ENCODE measurements around the gene ATG4B.

ATG4B gene

DNA sequence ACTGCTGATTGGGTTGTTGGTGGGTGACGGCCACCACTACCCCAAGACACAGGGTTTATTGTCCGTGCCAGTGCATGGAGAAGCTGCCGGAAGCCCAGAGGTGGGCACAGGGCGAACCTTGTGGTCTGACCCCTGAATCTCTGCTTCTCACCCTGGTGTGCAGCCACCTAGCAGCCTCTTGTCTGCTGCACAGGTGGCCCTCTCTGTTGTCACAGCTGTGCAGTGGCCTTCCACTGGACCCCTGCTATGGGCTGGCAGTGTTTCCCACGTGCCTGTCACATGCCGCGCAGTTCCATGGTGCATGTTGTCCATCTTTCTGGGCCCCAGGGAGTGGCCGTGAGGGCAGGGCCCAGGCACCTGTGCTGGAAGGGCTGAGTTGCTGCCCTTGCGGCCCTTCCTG, 15.2 kb downstream of the ATG4B start:
- no peak overlapping the region for H3K4me3 ChIP-seq (ENCODE audit: low read depth, low read length)
- TF ChIP-seq, protein P1, sequence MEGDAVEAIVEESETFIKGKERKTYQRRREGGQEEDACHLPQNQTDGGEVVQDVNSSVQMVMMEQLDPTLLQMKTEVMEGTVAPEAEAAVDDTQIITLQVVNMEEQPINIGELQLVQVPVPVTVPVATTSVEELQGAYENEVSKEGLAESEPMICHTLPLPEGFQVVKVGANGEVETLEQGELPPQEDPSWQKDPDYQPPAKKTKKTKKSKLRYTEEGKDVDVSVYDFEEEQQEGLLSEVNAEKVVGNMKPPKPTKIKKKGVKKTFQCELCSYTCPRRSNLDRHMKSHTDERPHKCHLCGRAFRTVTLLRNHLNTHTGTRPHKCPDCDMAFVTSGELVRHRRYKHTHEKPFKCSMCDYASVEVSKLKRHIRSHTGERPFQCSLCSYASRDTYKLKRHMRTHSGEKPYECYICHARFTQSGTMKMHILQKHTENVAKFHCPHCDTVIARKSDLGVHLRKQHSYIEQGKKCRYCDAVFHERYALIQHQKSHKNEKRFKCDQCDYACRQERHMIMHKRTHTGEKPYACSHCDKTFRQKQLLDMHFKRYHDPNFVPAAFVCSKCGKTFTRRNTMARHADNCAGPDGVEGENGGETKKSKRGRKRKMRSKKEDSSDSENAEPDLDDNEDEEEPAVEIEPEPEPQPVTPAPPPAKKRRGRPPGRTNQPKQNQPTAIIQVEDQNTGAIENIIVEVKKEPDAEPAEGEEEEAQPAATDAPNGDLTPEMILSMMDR (IDR thresholded peaks at IDR 0.05; ENCODE audit: low read depth, low read length), result no peak

- H3K4me3 ChIP-seq (ENCODE audit: low read depth, low read length), result no peak overlapping the region
- TF ChIP-seq, protein P1 (IDR thresholded peaks at IDR 0.05; ENCODE audit: low read depth, low read length), result no peak
These were observed 15.8 kb downstream of the ATG4B start for GRCh38 chr2:241653210-241653750.

DNA sequence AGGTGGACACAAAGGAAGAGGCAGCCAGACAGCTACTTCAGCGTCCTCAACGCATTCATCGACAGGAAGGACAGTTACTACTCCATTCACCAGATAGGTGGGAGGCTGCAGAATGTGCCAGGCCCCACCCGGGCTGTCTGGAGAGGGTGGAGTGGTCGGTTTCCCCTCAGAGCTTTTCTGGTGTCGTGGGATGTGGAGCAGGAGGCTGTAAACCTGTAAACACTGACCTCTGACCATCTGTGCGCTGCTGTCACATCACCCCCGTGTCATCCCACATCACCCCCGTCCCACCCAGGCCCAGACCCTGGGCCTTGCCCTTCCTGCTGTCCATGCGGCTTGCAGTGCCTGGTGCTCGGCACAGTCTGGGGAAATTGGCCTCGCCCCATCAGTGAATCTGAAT, 17.1 kb downstream of the ATG4B start:
- TF ChIP-seq, protein P1 (IDR thresholded peaks at IDR 0.05; ENCODE audit: low read depth, low read length), result no peak

DNA sequence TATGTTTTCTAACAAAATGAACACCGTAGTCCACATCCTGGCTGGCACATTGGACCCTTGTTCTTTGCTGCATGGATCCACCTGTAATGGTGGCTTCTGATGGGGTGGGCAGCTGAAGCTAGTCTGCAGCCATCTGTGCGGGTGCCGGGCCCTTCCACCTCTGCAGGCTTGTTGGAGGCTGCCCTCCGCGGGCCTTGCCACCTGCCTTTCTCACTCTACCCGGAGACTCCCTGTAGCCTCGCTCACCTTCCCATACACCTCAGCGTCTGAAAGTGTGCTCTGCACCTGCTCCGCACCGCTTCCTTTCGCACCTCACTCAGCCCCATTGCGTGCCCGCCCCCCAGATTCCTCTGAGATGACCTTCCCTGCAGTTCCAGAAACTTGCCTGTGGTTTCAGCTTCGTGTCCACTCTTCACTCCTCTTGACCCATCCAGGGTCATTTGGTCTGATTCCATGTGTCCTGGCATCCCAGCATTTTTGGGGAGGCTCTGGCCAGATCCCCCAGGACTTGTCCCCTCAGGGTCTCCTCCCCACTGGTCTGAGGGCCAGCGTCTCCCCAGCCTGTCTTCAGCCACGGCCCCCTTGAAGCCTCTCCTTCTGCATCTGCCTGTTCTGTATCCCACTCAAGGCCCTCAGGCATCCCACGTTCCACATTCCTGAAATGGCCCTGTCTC, 18.2 kb downstream of the ATG4B start:
- no peak overlapping the region for H3K4me3 ChIP-seq (ENCODE audit: low read depth, low read length)
- TF ChIP-seq, protein P1 (IDR thresholded peaks at IDR 0.05; ENCODE audit: low read depth, low read length), result no peak

More for the DNA sequence above, 17.1 kb downstream of the ATG4B start:
- no peak overlapping the region for H3K4me3 ChIP-seq (ENCODE audit: low read depth, low read length)

GRCh38 chr2:241656190-241656741, 18.8 kb downstream of the ATG4B start:
- TF ChIP-seq, protein P1 (IDR thresholded peaks at IDR 0.05; ENCODE audit: low read depth, low read length), result no peak

DNA sequence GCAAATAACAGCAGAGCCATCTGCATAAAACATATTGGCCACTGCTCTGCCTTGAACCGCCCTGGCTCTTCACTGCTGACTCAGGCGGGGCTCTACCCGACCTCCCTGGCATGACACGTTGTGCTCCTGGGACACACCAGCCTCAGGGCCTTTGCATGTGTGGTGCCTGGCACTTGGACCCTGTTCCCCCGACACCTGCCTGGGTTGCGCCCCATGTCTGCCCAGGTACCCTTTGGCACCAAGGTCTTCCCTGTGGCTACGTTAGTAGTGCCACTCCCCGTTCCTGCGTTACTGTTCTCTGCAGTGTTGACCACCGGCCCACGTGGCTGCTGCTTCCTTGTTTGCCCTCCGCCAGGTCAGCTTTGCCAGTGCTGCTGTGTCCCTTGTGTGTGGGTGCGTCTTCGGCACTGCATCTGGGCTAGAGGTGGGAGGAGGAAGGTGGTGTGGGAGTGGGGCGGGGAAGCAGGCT, 20.3 kb downstream of the ATG4B start:
- no peak overlapping the region for H3K4me3 ChIP-seq (ENCODE audit: low read depth, low read length)
- TF ChIP-seq, protein P1 (IDR thresholded peaks at IDR 0.05; ENCODE audit: low read depth, low read length), result no peak

More at GRCh38 chr2:241656190-241656741, 18.8 kb downstream of the ATG4B start:
- no peak overlapping the region for H3K4me3 ChIP-seq (ENCODE audit: low read depth, low read length)

DNA sequence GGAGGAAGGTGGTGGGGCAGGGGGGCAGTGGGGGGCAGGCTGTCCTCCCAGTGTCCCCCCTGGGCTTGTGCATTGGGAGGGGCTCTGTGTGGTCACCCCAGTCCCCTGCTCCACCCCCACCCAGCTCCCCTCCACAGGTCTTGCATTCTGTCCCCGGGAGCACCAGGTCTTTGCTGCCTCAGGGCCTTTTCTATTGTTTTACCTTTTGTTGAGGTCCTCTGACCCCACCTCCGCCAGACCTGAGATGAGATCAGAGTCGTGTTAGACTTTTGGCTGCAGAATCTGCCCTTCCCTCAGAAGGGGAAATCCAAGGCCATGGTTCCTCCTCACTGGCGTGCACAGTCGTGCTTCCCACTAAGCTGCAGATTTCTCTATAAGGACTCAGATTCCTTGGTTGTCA, 20.8 kb downstream of the ATG4B start:
- no peak overlapping the region for H3K4me3 ChIP-seq (ENCODE audit: low read depth, low read length)
- TF ChIP-seq, protein P1 (IDR thresholded peaks at IDR 0.05; ENCODE audit: low read depth, low read length), result no peak

Measured in WI38 (cell line).